ENCODE data around the gene CBLB.

Gene CBLB

GRCh38 chr3:105653868-105654267 lies 214.9 kb downstream of the CBLB start:
- Histone ChIP-seq H3K9me3 (ENCODE audit: control insufficient read depth, low read length) (no peaks in the 10 kb centered on the region), H3K4me1 (ENCODE audit: control insufficient read depth, insufficient read depth, low read length) (peaks cover 3% of the 10 kb centered on the region), H3K27me3 (ENCODE audit: control insufficient read depth, insufficient read depth, low read length, poor library complexity, severe bottlenecking) (no peaks in the 10 kb centered on the region), H3K36me3 (ENCODE audit: control insufficient read depth, insufficient read depth, low read length) (no peaks in the 10 kb centered on the region), H3K4me3 (ENCODE audit: insufficient read depth, low read depth, low read length) (no peak overlapping the region), H3K27ac (ENCODE audit: insufficient read depth, low read depth, low read length, poor library complexity, severe bottlenecking) (no peak overlapping the region)
- WGBS, 2 experiments, result 97 to 100% methylated on average over 3 of the region's 3 CpGs

- no peaks in the 10 kb centered on the region for H3K9me3 ChIP-seq (ENCODE audit: control insufficient read depth, low read length)
- no peak overlapping the region for H3K4me3 ChIP-seq (ENCODE audit: insufficient read depth, low read depth, low read length)
- H3K36me3 ChIP-seq (ENCODE audit: control insufficient read depth, insufficient read depth, low read length), result no peaks in the 10 kb centered on the region
- no peak overlapping the region for H3K27ac ChIP-seq (ENCODE audit: insufficient read depth, low read depth, low read length, poor library complexity, severe bottlenecking)
- 78% methylated on average over 1 of the region's 1 CpG; no CpG with 5 or more reads in 1 of the 2 experiments for WGBS, 2 experiments
- no peaks in the 10 kb centered on the region for H3K27me3 ChIP-seq (ENCODE audit: control insufficient read depth, insufficient read depth, low read length, poor library complexity, severe bottlenecking)
- peaks cover 3% of the 10 kb centered on the region for H3K4me1 ChIP-seq (ENCODE audit: control insufficient read depth, insufficient read depth, low read length)
Observed at GRCh38 chr3:105653166-105653565, 215.6 kb downstream of the CBLB start.

- Histone ChIP-seq H3K4me1 (ENCODE audit: control insufficient read depth, insufficient read depth, low read length) (peaks cover 3% of the 10 kb centered on the region), H3K4me3 (ENCODE audit: insufficient read depth, low read depth, low read length) (no peak overlapping the region), H3K27ac (ENCODE audit: insufficient read depth, low read depth, low read length, poor library complexity, severe bottlenecking) (no peak overlapping the region), H3K36me3 (ENCODE audit: control insufficient read depth, insufficient read depth, low read length) (no peaks in the 10 kb centered on the region), H3K9me3 (ENCODE audit: control insufficient read depth, low read length) (no peaks in the 10 kb centered on the region), H3K27me3 (ENCODE audit: control insufficient read depth, insufficient read depth, low read length, poor library complexity, severe bottlenecking) (no peaks in the 10 kb centered on the region)
- WGBS, 2 experiments, result 79 to 80% methylated on average over 3 of the region's 3 CpGs
Observed at GRCh38 chr3:105649480-105649879, 219.3 kb downstream of the CBLB start.

- Histone ChIP-seq H3K27me3 (ENCODE audit: control insufficient read depth, insufficient read depth, low read length, poor library complexity, severe bottlenecking) (no peaks in the 10 kb centered on the region), H3K4me1 (ENCODE audit: control insufficient read depth, insufficient read depth, low read length) (peaks cover 3% of the 10 kb centered on the region), H3K27ac (ENCODE audit: insufficient read depth, low read depth, low read length, poor library complexity, severe bottlenecking) (no peak overlapping the region), H3K4me3 (ENCODE audit: insufficient read depth, low read depth, low read length) (no peak overlapping the region), H3K9me3 (ENCODE audit: control insufficient read depth, low read length) (no peaks in the 10 kb centered on the region), H3K36me3 (ENCODE audit: control insufficient read depth, insufficient read depth, low read length) (no peaks in the 10 kb centered on the region)
- 81 to 92% methylated on average over 2 of the region's 2 CpGs for WGBS, 2 experiments
Observed at GRCh38 chr3:105647047-105647446, 221.8 kb downstream of the CBLB start.

- WGBS, 2 experiments, result 94 to 95% methylated on average over 2 of the region's 2 CpGs
Observed at GRCh38 chr3:105639131-105639530, 229.7 kb downstream of the CBLB start.

GRCh38 chr3:105634708-105635107 lies 234.1 kb downstream of the CBLB start:
- Histone ChIP-seq H3K27ac (ENCODE audit: insufficient read depth, low read depth, low read length, poor library complexity, severe bottlenecking) (no peak overlapping the region), H3K36me3 (ENCODE audit: control insufficient read depth, insufficient read depth, low read length) (no peaks in the 10 kb centered on the region), H3K27me3 (ENCODE audit: control insufficient read depth, insufficient read depth, low read length, poor library complexity, severe bottlenecking) (no peaks in the 10 kb centered on the region), H3K4me1 (ENCODE audit: control insufficient read depth, insufficient read depth, low read length) (no peaks in the 10 kb centered on the region), H3K4me3 (ENCODE audit: insufficient read depth, low read depth, low read length) (no peak overlapping the region), H3K9me3 (ENCODE audit: control insufficient read depth, low read length) (no peaks in the 10 kb centered on the region)
- WGBS, 2 experiments, result 95% methylated on average over 5 of the region's 5 CpGs

More at GRCh38 chr3:105639131-105639530, 229.7 kb downstream of the CBLB start:
- H3K4me3 ChIP-seq (ENCODE audit: insufficient read depth, low read depth, low read length), result no peak overlapping the region
- no peaks in the 10 kb centered on the region for H3K9me3 ChIP-seq (ENCODE audit: control insufficient read depth, low read length)
- no peaks in the 10 kb centered on the region for H3K36me3 ChIP-seq (ENCODE audit: control insufficient read depth, insufficient read depth, low read length)
- no peak overlapping the region for H3K27ac ChIP-seq (ENCODE audit: insufficient read depth, low read depth, low read length, poor library complexity, severe bottlenecking)
- no peaks in the 10 kb centered on the region for H3K27me3 ChIP-seq (ENCODE audit: control insufficient read depth, insufficient read depth, low read length, poor library complexity, severe bottlenecking)
- H3K4me1 ChIP-seq (ENCODE audit: control insufficient read depth, insufficient read depth, low read length), result no peaks in the 10 kb centered on the region

- no peak overlapping the region for H3K4me3 ChIP-seq (ENCODE audit: insufficient read depth, low read depth, low read length)
- H3K27ac ChIP-seq (ENCODE audit: insufficient read depth, low read depth, low read length, poor library complexity, severe bottlenecking), result no peak overlapping the region
Observed at GRCh38 chr3:105629718-105630117, 239.1 kb downstream of the CBLB start.

GRCh38 chr3:105626739-105627138 lies 242.1 kb downstream of the CBLB start:
- Histone ChIP-seq H3K9me3 (ENCODE audit: control insufficient read depth, low read length) (no peaks in the 10 kb centered on the region), H3K4me1 (ENCODE audit: control insufficient read depth, insufficient read depth, low read length) (no peaks in the 10 kb centered on the region), H3K27me3 (ENCODE audit: control insufficient read depth, insufficient read depth, low read length, poor library complexity, severe bottlenecking) (no peaks in the 10 kb centered on the region), H3K4me3 (ENCODE audit: insufficient read depth, low read depth, low read length) (no peak overlapping the region), H3K36me3 (ENCODE audit: control insufficient read depth, insufficient read depth, low read length) (no peaks in the 10 kb centered on the region), H3K27ac (ENCODE audit: insufficient read depth, low read depth, low read length, poor library complexity, severe bottlenecking) (no peak overlapping the region)
- WGBS, 2 experiments, result 98 to 99% methylated on average over 5 of the region's 5 CpGs

More at GRCh38 chr3:105629718-105630117, 239.1 kb downstream of the CBLB start:
- Histone ChIP-seq H3K9me3 (ENCODE audit: control insufficient read depth, low read length) (no peaks in the 10 kb centered on the region), H3K27me3 (ENCODE audit: control insufficient read depth, insufficient read depth, low read length, poor library complexity, severe bottlenecking) (no peaks in the 10 kb centered on the region), H3K4me1 (ENCODE audit: control insufficient read depth, insufficient read depth, low read length) (no peaks in the 10 kb centered on the region), H3K36me3 (ENCODE audit: control insufficient read depth, insufficient read depth, low read length) (no peaks in the 10 kb centered on the region)

- H3K27me3 ChIP-seq (ENCODE audit: control insufficient read depth, insufficient read depth, low read length, poor library complexity, severe bottlenecking), result no peaks in the 10 kb centered on the region
- no peak overlapping the region for H3K27ac ChIP-seq (ENCODE audit: insufficient read depth, low read depth, low read length, poor library complexity, severe bottlenecking)
- no peaks in the 10 kb centered on the region for H3K36me3 ChIP-seq (ENCODE audit: control insufficient read depth, insufficient read depth, low read length)
- no peaks in the 10 kb centered on the region for H3K4me1 ChIP-seq (ENCODE audit: control insufficient read depth, insufficient read depth, low read length)
- H3K9me3 ChIP-seq (ENCODE audit: control insufficient read depth, low read length), result no peaks in the 10 kb centered on the region
- no peak overlapping the region for H3K4me3 ChIP-seq (ENCODE audit: insufficient read depth, low read depth, low read length)
Observed at GRCh38 chr3:105622169-105622568, 246.6 kb downstream of the CBLB start.

- Histone ChIP-seq H3K4me3 (ENCODE audit: insufficient read depth, low read depth, low read length) (no peak overlapping the region), H3K27me3 (ENCODE audit: control insufficient read depth, insufficient read depth, low read length, poor library complexity, severe bottlenecking) (no peaks in the 10 kb centered on the region), H3K27ac (ENCODE audit: insufficient read depth, low read depth, low read length, poor library complexity, severe bottlenecking) (no peak overlapping the region), H3K36me3 (ENCODE audit: control insufficient read depth, insufficient read depth, low read length) (no peaks in the 10 kb centered on the region), H3K4me1 (ENCODE audit: control insufficient read depth, insufficient read depth, low read length) (no peaks in the 10 kb centered on the region), H3K9me3 (ENCODE audit: control insufficient read depth, low read length) (no peaks in the 10 kb centered on the region)
- WGBS, 2 experiments, result 89 to 94% methylated on average over 1 to 2 of the region's 2 CpGs
Observed at GRCh38 chr3:105620236-105620635, 248.6 kb downstream of the CBLB start.

GRCh38 chr3:105619651-105620050 lies 249.2 kb downstream of the CBLB start:
- H3K27me3 ChIP-seq (ENCODE audit: control insufficient read depth, insufficient read depth, low read length, poor library complexity, severe bottlenecking), result no peaks in the 10 kb centered on the region
- H3K27ac ChIP-seq (ENCODE audit: insufficient read depth, low read depth, low read length, poor library complexity, severe bottlenecking), result no peak overlapping the region
- no peaks in the 10 kb centered on the region for H3K36me3 ChIP-seq (ENCODE audit: control insufficient read depth, insufficient read depth, low read length)
- no peaks in the 10 kb centered on the region for H3K9me3 ChIP-seq (ENCODE audit: control insufficient read depth, low read length)
- 90 to 95% methylated on average over 2 of the region's 2 CpGs for WGBS, 2 experiments
- H3K4me1 ChIP-seq (ENCODE audit: control insufficient read depth, insufficient read depth, low read length), result no peaks in the 10 kb centered on the region
- H3K4me3 ChIP-seq (ENCODE audit: insufficient read depth, low read depth, low read length), result no peak overlapping the region
